Esophagus muscularis mucosa (tissue), 4 donors: ENCODE data around the gene SELENOO. TPM values are rescaled to one million over a fixed set of nuclear protein-coding genes. Genes with fewer than 3 reads are reported as not detected.

Source experiments
- DNase-seq: peaks from one replicate; pipeline ENCODE4 v3.0.0-alpha.2; 2017; ENCODE audit errors: extremely low spot score
- H3K27ac ChIP-seq, 4 donors: fragments of 200-600 bp; sonication (generic); replicated peaks in 1 of 4; 1 replicate in 3 of 4; 2 replicates in 1 of 4; pipeline ENCODE4 v1.5.1; 2016 to 2019; ENCODE audit warnings: mild to moderate bottlenecking in 1 of 4
- H3K27me3 ChIP-seq, 4 donors: fragments of 200-600 bp; sonication (generic); one replicate each; pipeline versions ENCODE4 v1.5.1 to v1.6.0; 2016 to 2019
- H3K36me3 ChIP-seq, 4 donors: fragments of 200-600 bp; sonication (generic); one replicate each; pipeline ENCODE4 v1.5.1; 2016 to 2019
- H3K4me1 ChIP-seq, 4 donors: fragments of 200-600 bp; sonication (generic); one replicate each; pipeline ENCODE4 v1.5.1; 2016 to 2019
- H3K4me3 ChIP-seq, 4 donors: fragments of 200-600 bp; sonication (generic); 1 replicate in 2 of 4; 2 replicates in 2 of 4; pipeline ENCODE4 v1.5.1; 2016 to 2019; ENCODE audit warnings: mild to moderate bottlenecking in 4 of 4, moderate library complexity in 1 of 4
- H3K9me3 ChIP-seq, 4 donors: fragments of 200-600 bp; sonication (generic); 1 replicate in 3 of 4; 2 replicates in 1 of 4; pipeline ENCODE4 v1.5.1; 2016 to 2019
- POLR2A ChIP-seq: fragments of 450-650 bp; IDR thresholded peaks from one replicate; pipeline ENCODE4 v1.6.1; 2017; ENCODE audit warnings: antibody characterized with exemption, moderate library complexity, mild to moderate bottlenecking, low read depth
- POLR2AphosphoS5 ChIP-seq, 2 donors: sonication (generic); formaldehyde crosslinking; IDR thresholded peaks; one replicate each; pipeline ENCODE4 v1.6.1; 2017; ENCODE audit warnings: antibody characterized with exemption in 2 of 2
- WGBS: methylation state at CpG from one replicate; pipeline ENCODE4 v1.1.5; 2018; 5-methylcytosine and 5-hydroxymethylcytosine counted together
- intact Hi-C: fragments of 100-400 bp; cut with DNase I; formaldehyde crosslinking; loops from one replicate; pipeline ENCODE4 v1.15.1; 2023
- total RNA-seq, 4 donors: library from RNA; depleted of rRNA; stranded (reverse); fragments of >200 nt; gene quantifications; one replicate each; pipeline versions ENCODE4 v1.1.0 to v1.2.1, GENCODE V29; 2016

The SELENOO gene
- total RNA-seq, 4 donors from 2014 or later = 22.4 to 41.0 (median 23.0) TPM

GRCh38 chr22:50264946-50265669 is 64.3 kb downstream of the SELENOO start:
- WGBS = 83% methylated on average over 11 of the region's 15 CpGs
- Histone ChIP-seq H3K9me3 (no peaks in the 10 kb centered on the region), H3K4me3 (no peak overlapping the region), H3K27me3 (peaks cover 0 to 26% (median 0%) of the 10 kb centered on the region in 4 donors), H3K36me3 (no peaks in the 10 kb centered on the region), H3K27ac (no peak overlapping the region), H3K4me1 (peaks cover 46 to 68% (median 59%) of the 10 kb centered on the region in 4 donors)
- TF ChIP-seq POLR2A (no peak), POLR2AphosphoS5 (IDR thresholded peaks at IDR 0.05) (no peak)
- no peak for DNase-seq
- intact Hi-C loops = no loop called here

- WGBS = 85% methylated on average over 20 of the region's 37 CpGs
- intact Hi-C loops = no loop called here
- no peaks in the 10 kb centered on the region for H3K9me3 ChIP-seq
- peak overlapping the region; percentile 44 to 57 (median 50) for H3K4me3 ChIP-seq
- peak overlapping the region in 2 of 4 donors; percentile 65 to 85 for H3K27ac ChIP-seq
- TF ChIP-seq POLR2AphosphoS5 (IDR thresholded peaks at IDR 0.05) (no peak), POLR2A (no peak)
- DNase-seq = no peak
- H3K4me1 ChIP-seq = peaks cover 55 to 69% (median 63%) of the 10 kb centered on the region in 4 donors
- no peaks in the 10 kb centered on the region for H3K36me3 ChIP-seq
- H3K27me3 ChIP-seq = peaks cover 0 to 20% (median 0%) of the 10 kb centered on the region in 4 donors
Measured at GRCh38 chr22:50266994-50267393, 66.2 kb downstream of the SELENOO start.

Other genes with a start within 250 kb of the SELENOO start
- gene PIM3, start 240.2 kb upstream of the SELENOO start, total RNA-seq = 100 to 1,000 TPM in 1 of 4 donors, 10 to 100 TPM in 3; 36.1 to 106 (median 56.5) TPM
- gene IL17REL, start 188.2 kb upstream of the SELENOO start, total RNA-seq = not detected
- not detected for gene TTLL8, start 142.7 kb upstream of the SELENOO start, total RNA-seq
- gene MLC1, start 115.6 kb upstream of the SELENOO start, total RNA-seq = under 1 TPM in 3 of 4 donors, not detected in 1; 0.13 to 0.17 (median 0.17) TPM
- gene MOV10L1, start 111.0 kb upstream of the SELENOO start, total RNA-seq = under 1 TPM; 0.23 to 0.83 (median 0.40) TPM
- 1 to 10 TPM in 1 of 4 donors, under 1 TPM in 3; 0.33 to 1.0 (median 0.56) TPM for gene PANX2, start 30.3 kb upstream of the SELENOO start, total RNA-seq
- 10 to 100 TPM; 18.3 to 31.0 (median 22.3) TPM for gene TRABD, start 15.1 kb upstream of the SELENOO start, total RNA-seq
- 10 to 100 TPM; 20.2 to 38.0 (median 30.0) TPM for gene TUBGCP6, start 44.0 kb downstream of the SELENOO start, total RNA-seq
- 10 to 100 TPM; 10.2 to 19.5 (median 17.4) TPM for gene HDAC10, start 50.3 kb downstream of the SELENOO start, total RNA-seq
- 10 to 100 TPM in 3 of 4 donors, 1 to 10 TPM in 1; 5.8 to 22.9 (median 16.1) TPM for gene MAPK12, start 60.7 kb downstream of the SELENOO start, total RNA-seq
- gene MAPK11, start 69.4 kb downstream of the SELENOO start, total RNA-seq = 10 to 100 TPM in 2 of 4 donors, 1 to 10 TPM in 2; 3.7 to 12.5 (median 10.1) TPM
- 100 to 1,000 TPM; 115 to 218 (median 154) TPM for gene PLXNB2, start 106.6 kb downstream of the SELENOO start, total RNA-seq
- gene DENND6B, start 126.0 kb downstream of the SELENOO start, total RNA-seq = 1 to 10 TPM; 1.7 to 3.8 (median 2.5) TPM
- gene PPP6R2, start 142.3 kb downstream of the SELENOO start, total RNA-seq = 10 to 100 TPM; 57.7 to 79.4 (median 65.3) TPM